ENCODE results near the gene NCDN. TPM values are rescaled to one million over a fixed set of nuclear protein-coding genes. Genes with fewer than 3 reads are reported as not detected.

NCDN gene
- total RNA-seq, 1 donor: 30.0 TPM

DNA sequence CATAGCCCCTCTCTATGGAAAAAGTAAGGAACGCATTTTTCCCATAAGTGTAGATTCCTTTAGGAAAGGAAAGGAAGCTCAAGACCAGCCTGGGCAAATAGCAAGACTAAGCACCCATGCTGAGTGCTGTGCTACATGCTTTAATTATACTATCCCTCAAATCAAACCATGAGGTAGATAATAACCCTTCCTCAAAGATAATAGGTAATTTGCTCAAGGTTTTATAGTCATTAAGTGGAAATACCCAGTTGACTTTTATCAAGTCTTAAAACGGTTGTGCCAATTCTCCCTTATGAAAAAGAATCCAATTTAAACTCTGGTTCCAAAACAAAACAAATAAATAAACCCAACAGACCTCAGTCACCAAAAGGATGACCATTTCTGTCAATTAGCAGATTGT lies 3.7 kb upstream of the NCDN start:
- DNase-seq (ENCODE audit: insufficient read length, low spot score, missing footprints): no peak
- TF ChIP-seq, protein P1, sequence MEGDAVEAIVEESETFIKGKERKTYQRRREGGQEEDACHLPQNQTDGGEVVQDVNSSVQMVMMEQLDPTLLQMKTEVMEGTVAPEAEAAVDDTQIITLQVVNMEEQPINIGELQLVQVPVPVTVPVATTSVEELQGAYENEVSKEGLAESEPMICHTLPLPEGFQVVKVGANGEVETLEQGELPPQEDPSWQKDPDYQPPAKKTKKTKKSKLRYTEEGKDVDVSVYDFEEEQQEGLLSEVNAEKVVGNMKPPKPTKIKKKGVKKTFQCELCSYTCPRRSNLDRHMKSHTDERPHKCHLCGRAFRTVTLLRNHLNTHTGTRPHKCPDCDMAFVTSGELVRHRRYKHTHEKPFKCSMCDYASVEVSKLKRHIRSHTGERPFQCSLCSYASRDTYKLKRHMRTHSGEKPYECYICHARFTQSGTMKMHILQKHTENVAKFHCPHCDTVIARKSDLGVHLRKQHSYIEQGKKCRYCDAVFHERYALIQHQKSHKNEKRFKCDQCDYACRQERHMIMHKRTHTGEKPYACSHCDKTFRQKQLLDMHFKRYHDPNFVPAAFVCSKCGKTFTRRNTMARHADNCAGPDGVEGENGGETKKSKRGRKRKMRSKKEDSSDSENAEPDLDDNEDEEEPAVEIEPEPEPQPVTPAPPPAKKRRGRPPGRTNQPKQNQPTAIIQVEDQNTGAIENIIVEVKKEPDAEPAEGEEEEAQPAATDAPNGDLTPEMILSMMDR (IDR thresholded peaks at IDR 0.05; ENCODE audit: extremely low read depth, low read depth, low read length): no peak
- no peak overlapping the region for H3K4me2 ChIP-seq (ENCODE audit: insufficient read depth, low read length)
- no peaks in the 10 kb centered on the region for H3K27me3 ChIP-seq (ENCODE audit: insufficient read depth, low read length)
- no peak overlapping the region for H3K27ac ChIP-seq (ENCODE audit: low read depth, low read length)
- no peaks in the 10 kb centered on the region for H3K9me3 ChIP-seq (ENCODE audit: low read depth, low read length)
- peaks cover 27% of the 10 kb centered on the region for H3K4me1 ChIP-seq (ENCODE audit: insufficient read depth, low read length)
- H3K36me3 ChIP-seq (ENCODE audit: insufficient read depth, low read length): peaks cover 23% of the 10 kb centered on the region
- no peak overlapping the region for H2AFZ ChIP-seq (ENCODE audit: low read length)
- H3K4me3 ChIP-seq (ENCODE audit: insufficient read depth, low read length): no peak overlapping the region
- H4K20me1 ChIP-seq (ENCODE audit: insufficient read depth, low read length): peaks cover 18% of the 10 kb centered on the region
- peaks cover 58% of the 10 kb centered on the region for H3K79me2 ChIP-seq (ENCODE audit: insufficient read depth, low read length)

DNA sequence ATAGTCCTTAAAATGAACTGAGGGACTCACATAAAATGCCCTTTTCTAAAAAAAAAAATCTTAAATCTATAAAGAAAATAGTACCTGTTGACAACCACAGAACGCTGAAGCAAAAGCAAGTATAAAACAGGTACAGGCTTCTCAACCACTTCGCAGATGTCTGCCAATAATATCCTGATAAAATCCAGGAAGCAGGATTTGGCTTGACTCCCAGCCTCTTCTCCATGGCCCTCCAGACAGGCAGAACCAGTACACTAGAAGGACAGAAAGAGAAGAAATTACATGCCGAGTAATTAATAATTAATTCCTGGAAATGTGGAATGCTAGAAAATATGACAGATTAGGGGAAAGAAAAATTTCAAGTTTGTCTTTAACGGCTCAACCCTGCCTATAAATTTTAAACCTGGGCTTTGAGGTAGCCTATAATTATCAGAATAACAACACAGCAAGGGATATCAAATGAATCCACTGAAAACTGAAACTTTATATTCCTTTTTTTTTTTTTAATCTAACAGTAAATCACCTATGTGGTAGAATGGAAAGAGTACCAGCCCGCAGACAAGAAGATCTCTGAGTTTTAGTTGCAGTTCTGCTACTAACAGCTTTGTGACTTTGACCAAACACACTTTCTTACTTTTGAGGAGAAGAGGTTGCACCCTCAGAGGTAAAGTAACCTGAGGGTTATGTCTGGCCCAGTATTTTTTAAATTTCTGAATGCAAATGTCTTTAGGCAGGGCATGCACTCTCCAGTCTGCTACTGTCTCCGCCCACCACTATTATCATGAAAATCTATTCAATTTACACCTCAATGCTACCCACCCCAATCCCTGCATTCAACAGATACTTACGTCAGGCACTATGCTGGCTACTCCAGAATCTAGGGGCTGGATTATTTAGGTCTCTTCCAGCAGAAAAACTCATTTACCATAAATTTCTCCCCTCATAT lies 3.1 kb upstream of the NCDN start:
- Histone ChIP-seq H2AFZ (ENCODE audit: low read length) (no peak overlapping the region), H3K4me2 (ENCODE audit: insufficient read depth, low read length) (peak overlapping the region; percentile 88), H3K9me3 (ENCODE audit: low read depth, low read length) (no peaks in the 10 kb centered on the region), H4K20me1 (ENCODE audit: insufficient read depth, low read length) (peaks cover 24% of the 10 kb centered on the region), H3K36me3 (ENCODE audit: insufficient read depth, low read length) (peaks cover 23% of the 10 kb centered on the region), H3K27me3 (ENCODE audit: insufficient read depth, low read length) (no peaks in the 10 kb centered on the region), H3K4me1 (ENCODE audit: insufficient read depth, low read length) (peaks cover 30% of the 10 kb centered on the region), H3K27ac (ENCODE audit: low read depth, low read length) (peak overlapping the region; percentile 80), H3K4me3 (ENCODE audit: insufficient read depth, low read length) (peak overlapping the region; percentile 80), H3K79me2 (ENCODE audit: insufficient read depth, low read length) (peaks cover 54% of the 10 kb centered on the region)
- TF ChIP-seq, protein P1 (IDR thresholded peaks at IDR 0.05; ENCODE audit: extremely low read depth, low read depth, low read length): no peak
- no peak for DNase-seq (ENCODE audit: insufficient read length, low spot score, missing footprints)

DNA sequence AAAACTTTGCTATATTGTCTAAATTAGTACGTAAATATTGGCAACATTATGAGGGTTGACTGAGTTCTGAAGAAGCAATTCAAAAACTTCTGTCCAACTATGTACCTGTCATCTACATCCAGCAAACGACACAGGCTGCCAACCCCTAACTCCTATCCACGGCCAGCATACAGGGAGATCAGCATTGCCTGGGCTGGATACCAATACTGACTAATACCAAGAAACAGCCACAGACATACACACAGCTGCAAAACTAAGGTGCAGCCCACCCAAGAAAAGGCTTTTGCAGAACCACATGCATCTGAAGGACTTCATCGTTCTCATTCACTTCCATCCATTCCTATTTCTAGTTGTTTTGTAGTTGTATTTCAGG lies 2.4 kb upstream of the NCDN start:
- H2AFZ ChIP-seq (ENCODE audit: low read length): no peak overlapping the region
- peaks cover 23% of the 10 kb centered on the region for H3K36me3 ChIP-seq (ENCODE audit: insufficient read depth, low read length)
- H3K4me2 ChIP-seq (ENCODE audit: insufficient read depth, low read length): peak overlapping the region; percentile 88
- H3K9me3 ChIP-seq (ENCODE audit: low read depth, low read length): no peaks in the 10 kb centered on the region
- DNase-seq (ENCODE audit: insufficient read length, low spot score, missing footprints): no peak
- peaks cover 31% of the 10 kb centered on the region for H3K4me1 ChIP-seq (ENCODE audit: insufficient read depth, low read length)
- H4K20me1 ChIP-seq (ENCODE audit: insufficient read depth, low read length): peaks cover 31% of the 10 kb centered on the region
- TF ChIP-seq, protein P1 (IDR thresholded peaks at IDR 0.05; ENCODE audit: extremely low read depth, low read depth, low read length): no peak
- H3K79me2 ChIP-seq (ENCODE audit: insufficient read depth, low read length): peaks cover 52% of the 10 kb centered on the region
- H3K27ac ChIP-seq (ENCODE audit: low read depth, low read length): peak overlapping the region; percentile 80
- peak overlapping the region; percentile 80 for H3K4me3 ChIP-seq (ENCODE audit: insufficient read depth, low read length)
- H3K27me3 ChIP-seq (ENCODE audit: insufficient read depth, low read length): no peaks in the 10 kb centered on the region

Data from osteoblast (primary cell).